Activated naive CD8-positive, alpha-beta T cell treated with anti-CD3 and anti-CD28 coated beads, Interleukin-2, amount 50 U/mL, for 24 hours (primary cell): ENCODE measurements around the gene MRPL45.

Experiments
- ATAC-seq: fragments of 150-1000 bp; cut with Tn5 transposase; one replicate; pipeline ENCODE4 v1.10.0; 2021
- DNase-seq: peaks from one replicate; pipeline ENCODE4 v3.0.0; 2021
- H3K27ac Mint-ChIP-seq: one replicate; pipeline ENCODE4 v1.8.0; 2021; ENCODE audit warnings: mild to moderate bottlenecking, mixed read lengths
- H3K27me3 Mint-ChIP-seq: one replicate; pipeline ENCODE4 v1.8.0; 2021; ENCODE audit warnings: mixed read lengths
- H3K36me3 Mint-ChIP-seq: one replicate; pipeline ENCODE4 v1.8.0; 2021; ENCODE audit warnings: low read depth, mixed read lengths
- H3K4me1 Mint-ChIP-seq: one replicate; pipeline ENCODE4 v1.8.0; 2021; ENCODE audit warnings: mixed read lengths
- H3K4me3 Mint-ChIP-seq: one replicate; pipeline ENCODE4 v1.8.0; 2021; ENCODE audit warnings: mild to moderate bottlenecking, moderate library complexity, mixed read lengths
- H3K9me3 Mint-ChIP-seq: one replicate; pipeline ENCODE4 v1.8.0; 2021; ENCODE audit warnings: mixed read lengths

The MRPL45 gene

DNA sequence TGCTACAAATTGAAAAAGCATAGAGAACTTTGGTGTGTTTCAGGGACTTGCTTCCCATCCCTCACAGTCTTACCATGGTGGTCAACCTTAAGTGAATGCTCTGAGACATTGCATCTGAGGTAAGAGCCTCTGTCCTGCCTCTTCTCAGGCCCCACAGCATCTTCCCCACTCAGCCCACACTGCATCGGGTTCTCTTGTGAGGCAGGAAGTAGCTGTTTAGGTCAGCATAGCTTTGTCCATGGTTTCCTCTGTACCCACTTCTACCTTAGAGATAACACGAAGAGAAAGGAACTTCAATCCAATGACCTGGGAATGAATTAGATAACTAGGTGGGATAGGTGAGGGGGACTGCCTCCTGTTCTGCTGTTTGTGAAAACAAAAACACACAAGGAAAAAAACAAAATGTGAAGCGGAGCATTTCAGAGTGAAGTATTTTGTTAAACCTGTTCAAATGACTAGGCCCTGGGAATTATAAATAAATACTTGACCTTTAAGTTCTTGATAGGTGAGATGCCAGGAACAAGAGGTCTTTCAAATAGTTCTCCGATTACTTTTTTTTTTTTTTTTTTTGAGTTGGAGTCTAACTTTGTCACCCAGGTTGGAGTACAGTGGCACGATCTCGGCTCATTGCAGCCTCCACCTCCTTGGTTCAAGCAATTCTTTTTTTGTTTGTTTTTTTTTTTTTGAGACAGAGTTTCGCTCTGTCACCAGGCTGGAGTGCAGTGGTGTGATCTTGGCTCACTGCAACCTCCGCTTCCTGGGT, 72.3 kb downstream of the MRPL45 start:
- Mint-ChIP-seq H3K4me3 (no peak overlapping the region), H3K27ac (no peak overlapping the region), H3K4me1 (no peaks in the 10 kb centered on the region), H3K36me3 (peaks cover 28% of the 10 kb centered on the region), H3K9me3 (no peaks in the 10 kb centered on the region), H3K27me3 (no peaks in the 10 kb centered on the region)
- no peak for ATAC-seq
- DNase-seq: no peak
